RWPE2 (cell line): ENCODE results near the gene SHISA3.

ENCODE experiments used
- ATAC-seq: fragments of 200-7000 bp; cut with Tn5 transposase; 3 replicates; pipeline ENCODE4 v1.9.1; 2021; ENCODE audit warnings: low read depth
- DNase-seq: peaks from one replicate; pipeline ENCODE4 v3.0.0-alpha.2; 2020; ENCODE audit warnings: low spot score
- H3K27ac ChIP-seq: fragments of 450-650 bp; 2 replicates; pipeline ENCODE4 v1.5.1; 2017; ENCODE audit warnings: mild to moderate bottlenecking; ENCODE audit not compliant: poor library complexity, severe bottlenecking
- H3K27me3 ChIP-seq: fragments of 250-450 bp; sonication (Bioruptor Pico); 2 replicates; pipeline ENCODE4 v1.5.1; 2021; ENCODE audit warnings: mild to moderate bottlenecking, moderate library complexity; ENCODE audit not compliant: insufficient read depth, poor library complexity, severe bottlenecking
- H3K36me3 ChIP-seq: fragments of 250-450 bp; sonication (Bioruptor Pico); 2 replicates; pipeline ENCODE4 v1.5.1; 2020; ENCODE audit warnings: low read depth, mild to moderate bottlenecking, moderate library complexity
- H3K4me1 ChIP-seq: fragments of 250-450 bp; sonication (Bioruptor Pico); 2 replicates; pipeline ENCODE4 v1.5.1; 2021; ENCODE audit warnings: mild to moderate bottlenecking, moderate library complexity; ENCODE audit not compliant: insufficient read depth, poor library complexity, severe bottlenecking
- H3K4me3 ChIP-seq: fragments of 250-450 bp; sonication (Bioruptor Pico); 2 replicates; pipeline ENCODE4 v1.5.1; 2021; ENCODE audit warnings: mild to moderate bottlenecking, moderate library complexity; ENCODE audit not compliant: severe bottlenecking
- H3K9me3 ChIP-seq: fragments of 250-450 bp; sonication (Bioruptor Pico); 2 replicates; pipeline ENCODE4 v1.5.1; 2021; ENCODE audit warnings: mild to moderate bottlenecking, moderate library complexity; ENCODE audit not compliant: severe bottlenecking
- CTCF ChIP-seq: fragments of 450-650 bp; IDR thresholded peaks from one replicate; pipeline ENCODE4 v1.5.1; 2017; ENCODE audit warnings: mild to moderate bottlenecking, moderate library complexity; ENCODE audit not compliant: poor library complexity, severe bottlenecking

The SHISA3 gene

GRCh38 chr4:42396361-42396751 lies 932 bp upstream of the SHISA3 start:
- H3K27me3 ChIP-seq, result peaks cover 67% of the 10 kb centered on the region
- DNase-seq (no peak), ATAC-seq (no peak)
- no peak overlapping the region for H3K27ac ChIP-seq
- no peak overlapping the region for H3K4me3 ChIP-seq
- no peaks in the 10 kb centered on the region for H3K36me3 ChIP-seq
- TF ChIP-seq CTCF, result no peak
- H3K9me3 ChIP-seq, result no peaks in the 10 kb centered on the region
- no peaks in the 10 kb centered on the region for H3K4me1 ChIP-seq

- Histone ChIP-seq H3K4me3 (peak overlapping the region; percentile 18), H3K36me3 (no peaks in the 10 kb centered on the region), H3K27me3 (peaks cover 75% of the 10 kb centered on the region), H3K27ac (no peak overlapping the region), H3K9me3 (no peaks in the 10 kb centered on the region), H3K4me1 (no peaks in the 10 kb centered on the region)
- TF ChIP-seq CTCF, result no peak
- ATAC-seq (peak; percentile 45), DNase-seq (no peak)
These were observed 415 bp downstream of the SHISA3 start for GRCh38 chr4:42397635-42398170.

- H3K4me1 ChIP-seq, result no peaks in the 10 kb centered on the region
- no peak for TF ChIP-seq CTCF
- H3K4me3 ChIP-seq, result peak overlapping the region; percentile 18
- H3K36me3 ChIP-seq, result no peaks in the 10 kb centered on the region
- no peak overlapping the region for H3K27ac ChIP-seq
- H3K9me3 ChIP-seq, result no peaks in the 10 kb centered on the region
- DNase-seq, result no peak
- H3K27me3 ChIP-seq, result peaks cover 75% of the 10 kb centered on the region
- peak; percentile 50 for ATAC-seq
These were observed 1.0 kb downstream of the SHISA3 start for GRCh38 chr4:42398171-42398870.

GRCh38 chr4:42398871-42399331 lies 1.6 kb downstream of the SHISA3 start:
- Histone ChIP-seq H3K9me3 (no peaks in the 10 kb centered on the region), H3K4me3 (no peak overlapping the region), H3K27ac (no peak overlapping the region), H3K36me3 (no peaks in the 10 kb centered on the region), H3K4me1 (no peaks in the 10 kb centered on the region), H3K27me3 (peaks cover 75% of the 10 kb centered on the region)
- ATAC-seq (no peak), DNase-seq (no peak)
- TF ChIP-seq CTCF, result no peak

- H3K4me3 ChIP-seq, result no peak overlapping the region
- ATAC-seq, result no peak
These were observed 2.1 kb downstream of the SHISA3 start for GRCh38 chr4:42399393-42399792.

More at GRCh38 chr4:42399393-42399792, 2.1 kb downstream of the SHISA3 start:
- DNase-seq, result no peak
- H3K27me3 ChIP-seq, result peaks cover 78% of the 10 kb centered on the region
- no peak overlapping the region for H3K27ac ChIP-seq
- H3K36me3 ChIP-seq, result no peaks in the 10 kb centered on the region
- no peaks in the 10 kb centered on the region for H3K9me3 ChIP-seq
- no peak for TF ChIP-seq CTCF
- no peaks in the 10 kb centered on the region for H3K4me1 ChIP-seq
